GM19463 (cell line): ENCODE measurements around the gene USP6.
"Not testable (repeated sequence)": the region's sequence is repeated elsewhere in the genome, so short reads cannot be mapped to it uniquely, and the experiment has no call there.

Source experiments
- ATAC-seq: cut with Tn5 transposase; IDR thresholded peaks from one replicate; pipeline ENCODE4 v1.9.1; 2021; ENCODE audit warnings: mild to moderate bottlenecking, moderate library complexity; ENCODE audit not compliant: unreplicated experiment

The USP6 gene

DNA sequence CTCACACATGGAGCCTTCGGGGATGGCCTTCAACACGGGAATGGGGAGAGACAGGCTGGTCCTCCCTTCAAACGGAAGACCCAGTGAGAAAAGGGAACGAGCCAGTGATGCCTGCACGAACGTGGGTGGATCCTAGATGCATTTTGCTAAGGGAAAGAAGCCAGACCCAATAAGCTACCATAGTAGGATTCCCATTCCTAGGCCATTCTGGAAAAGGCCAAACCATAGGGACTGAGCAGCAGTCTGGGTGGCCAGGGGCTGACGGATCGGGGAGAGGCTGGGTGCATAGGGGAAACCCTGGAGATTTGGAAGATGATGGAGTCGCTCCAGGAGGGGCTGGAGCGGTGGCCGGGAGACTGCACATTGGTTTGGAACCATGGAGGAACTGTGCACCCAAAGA, 18.7 kb downstream of the USP6 start:
- ATAC-seq: not testable (repeated sequence)

DNA sequence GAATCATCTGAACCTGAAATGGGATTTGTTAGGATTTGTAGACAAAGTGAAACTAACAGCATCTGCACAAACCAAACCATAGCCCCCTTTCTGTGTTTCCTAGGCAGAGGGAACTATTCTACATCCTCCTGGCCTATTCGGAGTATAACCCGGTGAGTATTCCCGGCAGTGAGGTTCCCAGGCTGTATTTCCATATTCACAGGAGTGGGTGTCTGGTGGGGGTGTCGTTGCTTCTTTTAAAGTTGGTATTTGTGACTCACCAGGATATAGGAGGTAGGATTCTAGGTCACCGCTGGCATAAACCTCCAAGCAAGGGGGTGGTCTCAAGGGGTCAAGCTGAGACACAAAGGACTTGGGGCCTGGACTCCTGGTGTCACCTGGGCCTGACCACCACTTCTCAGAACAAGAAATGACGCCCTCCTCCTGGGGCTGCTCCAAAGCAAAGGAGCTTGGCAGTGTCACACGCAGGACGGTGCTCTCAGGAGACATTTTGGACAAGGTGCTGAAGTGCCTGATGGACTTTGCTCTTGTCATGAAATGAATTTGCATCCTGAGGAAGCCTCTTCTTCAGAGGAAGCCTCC, 19.4 kb downstream of the USP6 start:
- ATAC-seq: not testable (repeated sequence)

DNA sequence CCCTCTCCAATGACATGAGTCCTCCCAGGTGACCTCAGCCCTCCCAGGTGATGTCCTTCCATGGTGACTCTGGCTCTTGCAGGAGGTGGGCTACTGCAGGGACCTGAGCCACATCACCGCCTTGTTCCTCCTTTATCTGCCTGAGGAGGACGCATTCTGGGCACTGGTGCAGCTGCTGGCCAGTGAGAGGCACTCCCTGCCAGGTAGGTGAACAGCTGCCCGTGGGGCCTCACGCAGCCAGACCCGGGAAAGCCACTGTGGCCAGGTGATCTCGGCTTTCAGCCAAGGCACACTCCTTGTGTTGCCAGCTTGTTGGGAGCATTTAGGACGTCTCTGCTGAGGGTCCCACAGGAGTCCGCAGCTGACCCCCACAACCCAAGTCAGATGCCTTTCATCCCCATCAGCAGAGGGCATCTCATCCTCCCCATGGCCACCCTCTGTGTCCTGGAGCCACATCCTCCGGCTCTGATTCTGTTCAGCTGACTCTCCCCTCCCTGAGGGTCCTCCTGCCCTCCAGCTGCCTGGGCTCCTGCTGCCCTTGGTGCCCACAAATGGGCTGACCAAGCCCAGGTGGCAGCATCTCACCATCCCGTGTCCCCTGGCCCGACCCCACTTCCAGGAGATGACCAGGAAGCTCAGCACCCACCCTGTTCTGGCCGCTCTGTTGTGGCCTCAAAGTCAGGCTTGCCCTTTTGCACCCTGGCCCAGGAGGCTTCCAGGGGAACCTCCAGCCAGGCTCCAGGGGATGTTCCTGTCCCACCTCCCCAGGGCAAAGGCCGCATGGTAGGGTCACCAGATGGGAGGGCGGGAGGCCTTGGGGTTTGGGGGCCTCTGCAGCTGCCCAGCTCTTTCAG, 20.1 kb downstream of the USP6 start:
- ATAC-seq: no peak

DNA sequence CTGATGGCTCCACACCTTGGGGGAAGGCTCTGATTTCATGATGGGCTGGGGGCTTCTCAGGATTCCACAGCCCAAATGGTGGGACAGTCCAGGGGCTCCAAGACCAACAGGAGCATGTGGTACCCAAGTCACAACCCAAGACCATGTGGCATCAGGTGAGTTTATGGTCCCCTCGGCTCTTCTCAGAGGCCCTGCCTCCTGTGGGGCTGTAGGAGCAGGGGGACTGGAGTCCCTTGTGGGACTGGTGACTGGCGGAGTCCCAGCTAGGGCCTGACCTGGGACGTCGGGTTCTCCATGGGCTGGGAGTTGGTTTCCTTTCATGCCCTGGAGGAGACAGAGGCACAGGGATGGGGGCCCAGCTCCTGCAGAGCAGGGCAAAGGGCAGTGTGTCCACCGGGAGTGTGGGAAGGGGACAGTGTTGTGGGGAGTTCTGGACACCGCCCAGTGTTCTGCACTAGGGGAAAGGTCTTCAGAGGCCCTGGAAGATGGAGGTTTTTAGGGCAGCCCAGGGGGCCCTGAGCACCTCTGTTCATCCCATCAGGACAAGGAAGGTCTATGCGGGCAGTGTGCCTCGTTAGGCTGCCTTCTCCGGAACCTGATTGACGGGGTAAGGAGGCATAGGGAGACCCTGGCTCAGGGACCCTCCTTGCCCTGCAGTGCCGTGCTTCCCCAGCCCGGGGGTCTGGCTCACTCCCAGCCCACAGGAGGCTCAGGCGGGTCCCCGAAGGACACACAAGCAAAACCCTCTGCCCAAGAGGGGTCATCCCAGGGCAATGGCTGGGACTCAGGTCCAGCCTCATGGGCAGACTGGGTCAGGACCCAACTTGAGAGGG, 21.0 kb downstream of the USP6 start:
- ATAC-seq: not testable (repeated sequence)

DNA sequence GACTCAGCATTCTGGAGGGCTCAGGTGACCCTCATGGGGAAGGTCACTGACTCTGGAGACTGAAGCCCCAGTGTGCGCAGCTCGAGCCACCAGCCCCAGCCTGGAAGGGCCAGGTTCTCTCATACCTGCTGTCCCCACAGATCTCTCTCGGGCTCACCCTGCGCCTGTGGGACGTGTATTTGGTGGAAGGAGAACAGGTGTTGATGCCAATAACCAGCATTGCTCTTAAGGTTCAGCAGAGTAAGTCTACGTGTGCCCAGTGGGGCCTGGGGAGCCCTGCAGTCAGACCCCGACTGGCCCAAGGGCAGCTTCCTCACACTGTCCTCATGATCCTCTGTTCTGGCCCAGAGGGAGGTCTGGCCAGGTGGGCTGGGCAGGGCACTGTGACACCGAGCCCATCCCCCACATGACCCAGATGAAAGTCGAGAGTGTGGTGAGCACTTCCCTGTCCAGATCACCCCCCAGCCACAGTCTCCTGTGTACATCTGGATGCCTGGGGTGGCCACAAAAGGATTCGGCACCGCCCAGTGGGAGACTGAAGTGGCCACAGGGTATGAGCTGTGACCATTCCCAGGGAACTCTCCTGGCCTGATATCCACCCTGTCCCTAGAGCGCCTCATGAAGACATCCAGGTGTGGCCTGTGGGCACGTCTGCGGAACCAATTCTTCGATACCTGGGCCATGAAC, 21.8 kb downstream of the USP6 start:
- not testable (repeated sequence) for ATAC-seq

DNA sequence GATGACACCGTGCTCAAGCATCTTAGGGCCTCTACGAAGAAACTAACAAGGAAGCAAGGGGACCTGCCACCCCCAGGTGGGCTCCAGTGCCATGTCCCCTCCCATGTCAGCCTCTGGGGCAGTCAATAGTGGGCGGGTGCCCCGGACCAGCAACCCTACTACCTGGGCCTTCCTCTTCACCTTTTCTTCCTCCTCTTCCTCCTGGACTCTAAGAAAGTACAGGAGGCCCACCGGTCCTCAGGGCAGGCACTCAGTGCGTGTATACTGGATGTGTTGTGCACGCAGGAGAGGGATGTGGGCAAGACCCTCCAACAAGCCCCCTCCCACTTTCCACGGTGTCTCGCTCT, 22.3 kb downstream of the USP6 start:
- ATAC-seq: not testable (repeated sequence)

DNA sequence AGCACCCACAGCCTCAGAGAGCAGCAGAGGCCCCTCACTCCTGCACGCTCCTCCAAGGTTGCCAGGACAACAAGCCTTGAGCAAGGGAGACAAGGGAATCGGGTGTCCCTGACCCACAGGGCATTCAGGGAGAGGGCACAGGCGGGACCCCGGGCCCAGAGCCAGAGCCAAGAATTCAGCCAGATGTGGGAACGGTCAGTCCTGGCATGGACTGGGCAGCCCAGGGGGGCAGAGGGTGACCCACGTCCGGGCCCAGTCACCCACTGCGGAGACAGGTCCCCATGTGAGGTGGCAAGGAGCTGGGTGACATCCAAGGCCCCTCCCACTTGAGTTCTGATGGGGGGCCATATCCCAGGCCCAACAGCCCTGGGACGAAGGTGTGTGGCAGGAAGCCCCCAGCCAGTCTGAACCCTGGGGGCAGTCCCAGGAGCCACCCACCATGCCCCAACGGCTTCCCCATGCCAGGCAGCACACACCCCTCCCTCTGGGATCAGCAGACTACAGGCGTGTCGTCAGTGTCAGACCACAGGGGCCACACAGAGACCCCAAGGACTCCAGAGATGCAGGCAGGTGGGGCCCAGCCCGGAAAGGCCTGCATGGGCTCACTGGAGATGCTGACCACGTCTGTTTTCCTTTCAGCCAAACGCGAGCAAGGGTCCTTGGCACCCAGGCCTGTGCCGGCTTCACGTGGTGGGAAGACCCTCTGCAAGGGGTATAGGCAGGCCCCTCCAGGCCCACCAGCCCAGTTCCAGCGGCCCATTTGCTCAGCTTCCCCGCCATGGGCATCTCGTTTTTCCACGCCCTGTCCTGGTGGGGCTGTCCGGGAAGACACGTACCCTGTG, 23.0 kb downstream of the USP6 start:
- ATAC-seq: no peak

DNA sequence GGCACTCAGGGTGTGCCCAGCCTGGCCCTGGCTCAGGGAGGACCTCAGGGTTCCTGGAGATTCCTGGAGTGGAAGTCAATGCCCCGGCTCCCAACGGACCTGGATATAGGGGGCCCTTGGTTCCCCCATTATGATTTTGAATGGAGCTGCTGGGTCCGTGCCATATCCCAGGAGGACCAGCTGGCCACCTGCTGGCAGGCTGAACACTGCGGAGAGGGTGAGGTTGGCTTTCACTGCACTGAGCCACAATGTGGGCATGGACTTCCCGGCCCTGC, 23.6 kb downstream of the USP6 start:
- ATAC-seq: no peak

DNA sequence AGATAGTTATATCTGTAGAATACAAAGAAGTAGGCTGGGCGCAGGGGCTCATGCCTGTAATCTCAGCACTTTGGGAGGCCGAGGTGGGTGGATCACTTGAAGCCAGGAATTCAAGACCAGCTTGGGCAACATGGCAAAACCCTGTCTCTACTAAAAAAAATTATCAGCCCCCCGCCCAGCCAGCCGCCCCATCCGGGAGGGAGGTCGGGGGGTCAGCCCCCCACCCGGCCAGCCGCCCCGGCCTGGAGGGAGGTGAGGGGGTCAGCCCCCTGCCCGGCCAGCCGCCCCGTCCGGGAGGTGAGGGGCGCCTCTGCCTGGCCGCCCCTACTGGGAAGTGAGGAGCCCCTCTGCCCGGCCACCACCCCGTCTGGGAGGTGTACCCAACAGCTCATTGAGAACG, 27.0 kb downstream of the USP6 start:
- ATAC-seq: not testable (repeated sequence)

DNA sequence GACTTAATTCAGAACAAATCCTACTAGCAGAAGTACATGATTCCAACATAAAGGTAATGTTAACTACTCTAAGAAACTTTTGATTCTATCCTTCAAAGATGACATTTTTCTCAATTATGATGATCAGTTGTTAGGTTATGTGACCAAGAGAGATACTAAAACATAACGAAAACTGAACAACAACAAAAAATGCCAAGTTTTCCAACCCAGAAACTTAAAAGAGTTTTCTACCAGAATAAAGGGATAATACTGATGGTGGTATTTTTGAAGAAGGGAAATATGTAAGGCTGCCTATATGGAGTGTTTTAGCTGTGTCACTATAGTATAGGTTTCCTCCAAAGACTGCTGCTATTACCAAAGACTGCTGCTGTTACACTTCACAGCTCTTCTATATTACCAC, 30.3 kb downstream of the USP6 start:
- ATAC-seq: not testable (repeated sequence)

DNA sequence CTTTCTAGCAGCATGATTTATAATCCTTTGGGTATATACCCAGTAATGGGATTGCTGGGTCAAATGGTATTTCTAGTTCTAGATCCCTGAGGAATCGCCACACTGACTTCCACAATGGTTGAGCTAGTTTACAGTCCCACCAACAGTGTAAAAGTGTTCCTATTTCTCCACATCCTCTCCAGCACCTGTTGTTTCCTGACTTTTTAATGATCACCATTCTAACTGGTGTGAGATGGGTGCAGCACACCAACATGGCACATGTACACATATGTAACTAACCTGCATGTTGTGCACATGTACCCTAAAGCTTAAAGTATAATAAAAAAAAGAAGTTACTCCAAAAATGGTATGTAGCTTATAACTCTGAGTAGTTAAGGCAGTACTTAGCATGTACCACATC, 44.9 kb downstream of the USP6 start:
- ATAC-seq: not testable (repeated sequence)

DNA sequence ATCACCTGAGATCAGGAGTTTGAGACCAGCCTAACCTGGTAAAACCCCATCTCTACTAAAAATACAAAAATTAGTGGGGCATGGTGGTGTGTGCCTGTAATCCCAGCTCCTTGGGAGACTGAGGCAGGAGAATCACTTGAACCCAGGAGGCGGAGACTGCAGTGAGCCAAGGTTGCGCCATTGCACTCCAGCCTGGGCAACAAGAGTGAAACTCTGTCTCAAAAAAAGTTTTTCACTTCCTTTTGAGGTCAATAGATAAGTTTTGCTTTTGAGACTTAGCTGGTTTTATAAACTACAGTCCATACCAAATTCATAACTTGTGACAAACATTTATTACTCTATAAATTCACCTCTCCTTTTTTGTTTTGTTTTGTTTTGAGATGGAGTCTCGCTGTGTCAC, 46.0 kb downstream of the USP6 start:
- not testable (repeated sequence) for ATAC-seq

DNA sequence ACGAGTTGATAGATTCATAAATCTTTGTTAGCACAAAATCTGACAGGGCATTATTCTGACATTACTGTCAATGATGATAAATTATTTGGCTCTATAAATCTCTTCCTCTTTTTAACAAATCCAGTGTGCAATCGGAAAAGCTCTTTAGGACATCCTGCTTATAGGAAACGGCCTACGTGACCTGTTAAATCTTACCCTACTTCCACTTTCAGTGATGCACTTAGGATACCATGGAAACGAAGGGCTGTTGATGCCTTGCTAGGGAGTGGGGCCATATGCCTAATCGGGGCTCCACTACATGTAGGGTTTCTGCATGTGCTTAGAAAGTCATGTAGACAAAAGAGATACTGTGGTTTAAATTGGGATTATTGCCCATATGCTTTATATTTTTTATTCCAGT, 48.6 kb downstream of the USP6 start:
- no peak for ATAC-seq

DNA sequence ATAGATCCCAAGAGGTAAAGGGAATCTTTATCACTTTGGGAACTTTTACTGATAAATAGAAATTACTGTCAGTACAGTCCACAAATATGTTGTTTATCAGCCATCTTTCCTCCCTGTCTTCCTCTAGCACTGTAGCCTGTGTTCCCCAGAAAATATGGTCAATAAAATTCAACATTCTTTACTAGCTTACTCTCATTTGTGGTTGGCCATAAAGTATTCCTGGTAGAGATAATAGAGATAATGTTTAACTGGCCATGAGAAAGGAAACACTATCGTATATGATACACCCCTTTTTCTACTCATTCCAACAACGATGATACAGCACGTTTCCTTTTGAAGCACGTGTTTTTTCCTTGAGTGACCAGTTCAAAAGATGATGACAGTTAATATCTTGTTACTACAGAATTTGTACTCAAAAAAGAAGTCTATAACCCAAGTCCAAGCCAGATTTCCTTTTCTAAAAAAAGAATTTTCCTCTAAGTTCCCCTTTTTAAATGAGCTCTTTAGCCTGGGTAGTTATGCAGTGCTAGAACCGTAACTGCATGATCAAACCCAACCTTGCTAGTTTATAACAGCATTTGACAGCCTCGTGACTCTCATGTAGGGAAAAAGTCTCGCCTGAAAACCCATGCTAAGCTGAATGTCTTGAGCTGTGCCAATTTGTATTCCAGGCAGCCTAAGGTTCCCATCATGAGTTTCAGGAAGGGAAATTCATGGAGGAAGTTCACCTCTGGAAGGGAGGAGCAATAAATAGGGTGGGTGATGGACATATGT, 50.1 kb downstream of the USP6 start:
- not testable (repeated sequence) for ATAC-seq

DNA sequence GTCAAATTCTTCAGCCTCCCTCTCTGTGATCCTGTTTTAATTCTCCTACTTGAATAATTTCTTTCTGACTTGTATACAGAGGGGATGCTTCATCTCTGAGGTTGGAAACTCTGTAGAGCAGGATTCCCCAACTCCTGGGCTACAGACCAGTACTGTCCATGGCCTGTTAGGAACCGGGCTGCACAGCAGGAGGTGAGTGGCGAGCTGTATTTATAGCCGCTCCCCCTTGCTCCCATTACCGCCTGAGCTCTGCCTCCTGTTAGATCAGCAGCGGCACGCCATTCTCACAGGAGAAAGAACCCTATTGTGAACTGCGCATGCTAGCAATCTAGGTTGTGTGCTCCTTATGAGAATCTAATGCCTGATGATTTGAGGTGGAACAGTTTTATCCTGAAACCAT, 59.2 kb downstream of the USP6 start:
- not testable (repeated sequence) for ATAC-seq

DNA sequence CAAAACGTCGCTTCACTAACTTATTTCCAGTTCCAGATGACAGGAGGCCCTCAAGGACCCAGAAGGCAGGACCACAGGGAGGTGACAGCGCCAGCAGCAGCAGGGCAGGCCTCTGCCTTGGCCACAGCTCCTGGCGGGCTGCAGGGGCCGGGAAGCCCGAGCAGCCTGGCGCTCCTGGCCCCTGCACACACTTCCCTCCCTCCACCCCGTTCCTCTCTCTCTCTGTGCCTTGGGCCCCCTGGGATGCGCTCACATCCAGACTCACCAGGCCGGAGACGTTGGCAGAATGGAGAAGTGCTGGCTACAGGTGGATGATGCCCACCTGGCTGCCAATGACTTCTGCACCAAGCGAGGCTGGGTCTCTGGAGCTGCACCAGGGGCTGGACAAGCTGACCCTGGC, 63.2 kb downstream of the USP6 start:
- no peak for ATAC-seq

DNA sequence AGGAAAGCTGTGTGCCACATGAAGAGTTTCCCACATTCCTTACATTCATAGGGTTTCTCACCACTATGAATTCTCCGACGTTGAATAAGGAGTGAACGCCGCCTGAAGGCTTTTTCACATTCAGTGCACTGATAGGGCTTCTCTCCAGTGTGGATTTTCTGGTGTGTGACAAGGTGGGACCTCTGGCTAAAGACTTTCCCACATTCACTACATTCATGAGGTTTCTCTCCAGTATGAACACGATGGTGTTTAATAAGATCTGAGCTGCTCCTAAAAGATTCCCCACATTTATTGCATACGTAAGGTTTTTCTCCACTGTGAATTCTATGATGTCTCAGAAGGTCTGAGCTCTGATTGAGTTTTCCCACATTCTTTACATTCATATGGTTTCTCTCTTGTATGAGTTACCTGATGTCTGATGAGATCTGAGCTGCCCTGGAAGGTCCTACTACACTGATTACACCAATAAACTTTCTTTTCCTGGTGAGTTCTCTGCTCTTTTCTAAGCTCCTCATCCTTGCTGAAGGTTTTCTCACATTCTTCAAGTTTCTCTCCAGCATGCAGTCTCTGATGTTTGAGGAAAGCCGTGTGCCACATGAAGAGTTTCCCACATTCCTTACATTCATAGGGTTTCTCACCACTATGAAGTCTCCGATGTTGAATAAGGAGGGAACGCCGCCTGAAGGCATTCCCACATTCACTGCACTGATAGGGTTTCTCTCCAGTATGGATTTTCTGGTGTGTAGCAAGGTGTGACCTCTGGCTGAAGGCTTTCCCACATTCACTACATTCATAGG, 65.9 kb downstream of the USP6 start:
- no peak for ATAC-seq

DNA sequence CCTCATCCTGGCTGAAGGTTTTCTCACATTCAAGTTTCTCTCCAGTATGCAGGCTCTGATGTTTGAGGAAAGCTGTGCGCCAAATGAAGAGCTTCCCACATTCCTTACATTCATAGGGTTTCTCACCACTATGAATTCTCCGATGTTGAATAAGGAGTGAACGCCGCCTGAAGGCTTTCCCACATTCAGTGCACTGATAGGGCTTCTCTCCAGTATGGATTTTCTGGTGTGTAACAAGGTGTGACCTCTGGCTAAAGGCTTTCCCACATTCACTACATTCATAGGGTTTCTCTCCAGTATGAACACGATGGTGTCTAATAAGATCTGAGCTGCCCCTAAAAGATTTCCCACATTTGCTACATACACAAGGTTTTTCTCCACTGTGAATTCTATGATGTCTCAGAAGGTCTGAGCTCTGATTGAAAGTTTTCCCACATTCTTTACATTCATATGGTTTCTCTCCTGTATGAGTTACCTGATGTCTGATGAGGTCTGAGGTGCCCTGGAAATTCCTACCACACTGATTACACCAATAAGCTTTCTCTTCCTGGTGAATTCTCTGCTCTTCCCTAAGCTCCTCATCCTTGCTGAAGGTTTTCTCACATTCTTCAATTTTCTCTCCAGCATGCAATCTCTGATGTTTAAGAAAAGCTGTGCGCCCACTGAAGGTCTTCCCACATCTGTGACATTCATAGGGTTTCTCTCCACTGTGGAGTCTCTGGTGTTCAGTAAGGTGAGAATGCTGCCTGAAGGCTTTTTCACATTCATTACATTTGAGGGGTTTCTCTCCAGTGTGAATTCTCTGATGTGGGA, 67.0 kb downstream of the USP6 start:
- ATAC-seq: no peak
